NOMO-1 (cell line): Measurements from ENCODE around the gene LDLRAD4.

Source experiments
- DNase-seq, 2 experiments: peaks; one replicate each; lab custom pipeline; 2025; ENCODE audit not compliant: unreplicated experiment in 2 of 2; lab: John Stamatoyannopoulos, UW

LDLRAD4 gene

GRCh38 chr18:13227910-13228309 lies 9.3 kb downstream of the LDLRAD4 start:
- no peak for DNase-seq

GRCh38 chr18:13229001-13229671 lies 10.6 kb downstream of the LDLRAD4 start:
- DNase-seq, result no peak

DNA sequence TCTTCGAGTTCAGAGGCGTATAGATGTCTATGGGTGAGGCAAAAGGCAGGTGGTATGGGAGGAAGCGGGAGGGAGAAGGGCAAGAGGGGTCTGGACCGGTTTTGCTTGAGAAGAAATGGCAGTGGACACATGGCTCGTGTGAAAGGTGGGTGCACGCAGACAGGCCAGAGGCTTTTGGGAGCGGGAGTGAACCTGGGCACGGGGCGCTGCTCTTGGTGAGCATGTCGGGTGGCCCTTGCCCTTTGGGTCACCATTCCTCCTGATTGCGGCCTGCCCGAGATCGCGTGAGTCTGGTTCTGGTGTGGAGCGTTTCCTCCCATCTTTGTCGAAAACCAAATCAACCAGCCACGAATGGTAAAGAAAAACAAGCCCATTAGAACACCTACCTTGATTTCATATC lies 12.6 kb downstream of the LDLRAD4 start:
- no peak for DNase-seq

DNA sequence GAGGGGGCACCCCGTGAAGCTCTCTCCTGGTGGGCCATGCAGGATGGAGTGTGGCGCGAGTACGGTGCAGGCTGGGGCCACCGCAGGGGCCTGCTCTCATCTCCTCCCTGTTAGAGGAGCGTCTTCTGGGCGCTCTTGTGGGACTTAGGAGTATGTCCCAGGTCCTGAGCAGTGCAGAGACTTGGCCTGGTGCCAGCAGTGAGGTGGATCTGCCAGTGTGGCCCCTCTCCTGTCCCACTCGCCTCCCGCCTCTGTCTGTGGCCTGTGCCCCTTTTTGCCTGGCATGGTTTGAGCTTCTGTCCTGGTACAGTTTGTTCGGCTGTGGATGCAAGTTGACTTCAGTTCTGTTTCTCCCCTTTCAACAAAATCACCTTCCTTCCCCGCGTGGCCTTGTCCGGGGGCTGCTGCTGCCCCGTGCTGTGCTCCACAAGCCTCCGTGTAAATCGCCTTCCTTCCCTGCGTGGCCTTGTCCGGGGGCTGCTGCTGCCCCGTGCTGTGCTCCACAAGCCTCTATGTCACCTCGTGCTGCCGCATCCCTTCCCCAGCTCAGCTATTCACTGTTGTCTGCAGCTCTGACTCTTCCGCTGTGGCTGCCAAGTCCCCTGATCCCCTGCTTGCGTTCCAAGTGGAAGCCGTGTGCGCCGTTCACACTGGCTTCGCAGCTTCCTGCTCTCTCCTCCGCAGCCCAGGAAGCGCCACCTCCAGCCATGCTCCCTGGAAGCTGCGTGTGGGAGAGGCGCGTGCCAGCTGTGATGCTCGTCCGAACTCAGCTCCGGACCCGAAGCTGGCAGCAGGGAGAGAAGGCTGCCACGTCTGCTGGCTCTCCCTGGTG lies 13.7 kb downstream of the LDLRAD4 start:
- no peak for DNase-seq

GRCh38 chr18:13232971-13233786 lies 14.6 kb downstream of the LDLRAD4 start:
- no peak for DNase-seq

GRCh38 chr18:13233787-13234783 lies 15.5 kb downstream of the LDLRAD4 start:
- DNase-seq, result no peak

DNA sequence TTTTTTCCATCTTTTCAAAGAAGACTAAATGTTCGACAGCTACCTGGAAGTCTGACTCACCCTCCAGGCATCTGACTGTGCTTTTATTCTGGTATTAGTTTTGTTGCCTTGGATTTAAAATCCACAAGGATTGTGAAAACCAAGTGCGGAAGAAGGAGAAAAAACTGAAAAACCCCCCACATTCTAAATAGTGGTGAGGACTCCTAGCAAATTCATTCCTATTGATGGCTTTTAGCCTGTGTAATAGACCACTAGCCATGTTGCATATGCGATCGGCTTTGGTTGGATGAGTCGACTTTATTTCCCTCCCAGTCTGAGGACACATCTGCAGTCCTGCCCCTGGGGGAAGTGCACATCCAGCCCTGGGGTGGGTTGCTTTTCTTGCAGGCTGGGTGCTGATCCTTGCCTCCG lies 16.9 kb downstream of the LDLRAD4 start:
- no peak for DNase-seq

DNA sequence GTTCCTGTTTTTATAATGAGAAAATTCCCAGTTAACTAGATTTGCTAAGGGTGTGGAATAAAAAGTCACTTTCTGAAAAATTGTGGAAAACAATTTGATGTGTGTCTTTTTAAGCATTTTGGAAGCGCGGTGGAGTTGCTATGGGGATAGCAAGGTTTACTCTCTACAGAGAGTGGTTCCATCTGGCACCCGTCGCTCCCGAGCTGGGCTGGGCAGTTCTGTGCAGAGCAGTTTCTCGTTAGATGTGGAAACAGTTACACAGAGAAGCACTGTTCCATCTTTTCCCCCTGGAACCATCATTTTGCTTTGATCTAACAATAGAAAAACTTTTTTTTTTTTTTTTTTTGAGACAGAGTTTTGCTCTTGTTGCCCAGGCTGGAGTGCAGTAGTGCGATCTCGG lies 17.4 kb downstream of the LDLRAD4 start:
- DNase-seq, result no peak

DNA sequence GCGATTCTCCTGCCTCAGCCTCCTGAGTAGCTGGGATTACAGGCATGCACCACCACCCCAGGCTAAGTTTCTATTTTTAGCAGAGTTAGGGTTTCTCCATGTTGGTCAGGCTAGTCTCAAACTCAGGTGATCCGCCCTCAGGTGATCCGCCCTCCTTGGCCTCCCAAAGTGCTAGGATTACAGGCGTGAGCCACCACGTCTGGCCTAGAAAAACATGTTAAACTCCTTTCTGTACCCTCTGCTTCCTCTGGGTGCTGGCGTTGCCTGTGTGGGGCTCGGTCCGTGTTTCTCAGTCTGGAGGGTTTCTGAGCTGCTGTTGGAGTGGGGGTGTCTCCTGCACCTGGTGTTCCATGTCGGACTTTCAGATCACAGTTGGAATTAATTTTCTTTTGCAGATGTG lies 17.9 kb downstream of the LDLRAD4 start:
- DNase-seq, result no peak

DNA sequence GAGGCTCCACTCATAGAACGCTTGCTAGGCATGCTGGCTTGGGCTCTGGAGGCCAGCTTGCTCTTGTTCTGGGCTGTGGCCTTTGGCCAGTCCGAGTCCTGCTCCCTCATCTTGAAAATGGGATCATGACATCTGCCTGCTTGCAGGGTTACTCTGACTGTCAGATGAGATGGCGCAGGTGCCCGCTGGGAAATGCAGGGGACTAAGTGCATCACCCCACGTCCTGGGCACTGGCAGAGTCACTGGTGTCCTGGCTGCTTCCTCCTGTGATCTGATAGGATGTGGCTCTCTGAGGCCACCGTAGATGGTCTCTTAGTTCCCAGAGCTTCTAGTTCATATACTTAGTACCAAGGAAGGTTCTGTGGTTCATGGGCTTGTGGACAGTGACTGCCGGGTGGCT lies 18.5 kb downstream of the LDLRAD4 start:
- no peak for DNase-seq

DNA sequence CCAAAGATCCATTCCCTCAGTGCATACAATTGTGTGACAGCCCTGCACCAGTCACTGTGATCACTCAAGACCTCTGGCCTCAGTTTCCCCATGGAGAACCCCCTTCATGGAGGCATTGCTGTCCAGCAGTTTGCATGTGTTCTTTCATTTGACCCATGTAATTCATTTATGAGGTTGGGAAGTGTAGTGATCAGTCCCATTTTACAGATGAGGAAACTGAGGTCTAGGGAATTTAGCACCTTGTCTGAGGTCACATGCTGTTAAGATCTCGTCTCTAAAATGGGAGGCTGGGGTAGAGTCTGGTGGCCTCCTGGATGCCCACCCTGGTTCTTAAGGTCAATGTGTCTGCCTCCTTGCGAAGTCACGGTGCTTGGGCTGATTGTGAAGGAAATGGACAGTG lies 19.1 kb downstream of the LDLRAD4 start:
- no peak for DNase-seq

GRCh38 chr18:13239171-13239956 lies 20.8 kb downstream of the LDLRAD4 start:
- DNase-seq, result no peak

DNA sequence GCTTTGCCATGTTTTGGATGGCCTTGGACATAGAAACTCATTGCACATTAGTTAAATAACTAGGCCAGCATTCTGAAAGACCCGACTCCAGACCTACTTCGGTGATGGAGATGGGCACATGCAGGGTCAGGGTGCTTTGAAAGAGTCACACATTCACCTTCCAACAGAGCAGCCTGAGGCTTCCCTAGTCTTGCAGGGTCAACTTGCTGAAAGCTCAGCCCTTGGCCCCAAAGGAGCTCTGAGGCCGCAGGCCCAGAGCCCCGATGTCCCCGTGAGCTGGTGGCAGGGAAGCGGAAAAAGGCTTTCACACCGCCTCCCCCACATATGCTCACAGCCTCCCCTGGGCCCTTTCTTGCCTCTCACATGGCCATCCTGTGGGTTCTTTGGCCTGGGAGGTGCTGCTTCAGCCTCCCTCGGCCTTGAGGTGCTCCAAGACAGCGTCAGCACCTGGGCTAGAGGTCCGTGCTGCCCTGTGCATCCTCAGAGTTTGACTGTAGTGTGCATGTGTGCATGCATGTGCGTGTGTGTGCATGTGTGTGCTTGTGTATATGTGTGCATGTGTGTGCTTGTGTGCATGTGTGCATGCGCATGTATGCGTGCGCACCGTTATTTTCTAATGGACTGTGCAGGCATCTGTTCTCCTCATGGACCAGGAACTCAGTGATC lies 21.6 kb downstream of the LDLRAD4 start:
- no peak for DNase-seq

GRCh38 chr18:13241083-13241892 lies 22.7 kb downstream of the LDLRAD4 start:
- no peak for DNase-seq

- DNase-seq, result no peak
Observed at GRCh38 chr18:13241893-13242175, 23.3 kb downstream of the LDLRAD4 start.

- DNase-seq, result no peak
Observed at GRCh38 chr18:13242797-13243196, 24.2 kb downstream of the LDLRAD4 start.

GRCh38 chr18:13243363-13243762 lies 24.8 kb downstream of the LDLRAD4 start:
- no peak for DNase-seq

DNA sequence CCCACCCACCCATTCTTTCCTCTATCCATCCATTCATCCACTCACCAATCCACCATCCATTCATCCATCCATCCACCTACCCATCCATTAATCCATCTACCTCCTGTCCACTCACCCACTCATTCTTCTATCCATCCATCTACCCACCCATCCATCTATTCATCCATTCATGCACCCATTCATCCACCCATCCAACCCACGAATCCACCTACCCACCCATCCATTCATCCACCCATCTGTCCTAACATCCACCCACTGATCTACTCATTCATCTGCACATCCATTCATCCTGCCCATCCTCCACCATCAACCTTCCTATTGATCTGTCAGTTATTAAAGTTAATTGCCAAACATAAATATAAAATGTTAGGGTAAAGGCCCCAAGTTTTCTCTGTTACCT lies 25.6 kb downstream of the LDLRAD4 start:
- DNase-seq, result no peak
